ENCODE measurements around the gene PLIN5.

DNA sequence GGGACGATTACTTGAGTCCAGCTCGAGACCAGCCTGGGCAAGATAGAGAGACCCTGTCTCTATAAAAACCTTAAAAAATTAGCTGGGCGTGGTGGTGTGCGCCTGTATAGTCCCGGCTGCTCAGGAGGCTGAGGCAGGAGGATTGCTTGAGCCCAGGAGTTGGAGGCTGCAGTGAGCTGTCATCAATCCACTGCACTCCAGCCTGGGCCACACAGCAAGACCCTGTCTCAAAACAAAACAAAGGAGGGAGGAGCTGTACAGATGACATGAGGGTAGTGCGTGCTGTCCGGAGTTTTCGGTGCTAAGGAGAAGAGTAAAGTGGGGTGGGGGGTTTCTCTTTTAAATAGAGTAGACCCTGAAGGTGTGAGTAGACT lies 40.3 kb downstream of the PLIN5 start:
- no peak for TF ChIP-seq CREB1 (IDR thresholded peaks at IDR 0.05)
- TF ChIP-seq MAFK (IDR thresholded peaks at IDR 0.05; ENCODE audit: low read depth, low read length) = no peak
- TF ChIP-seq CTCF (IDR thresholded peaks at IDR 0.05; ENCODE audit: control extremely low read depth in 1 of 3, insufficient read depth in 1 of 3, low read depth in 1 of 3, low read length in 3 of 3) = no peak
